NCI-H446 (cell line): ENCODE data around the gene PIMREG.

Experiments used
- DNase-seq, 2 experiments: peaks; one replicate each; lab custom pipeline; 2025; lab: John Stamatoyannopoulos, UW

Gene PIMREG

DNA sequence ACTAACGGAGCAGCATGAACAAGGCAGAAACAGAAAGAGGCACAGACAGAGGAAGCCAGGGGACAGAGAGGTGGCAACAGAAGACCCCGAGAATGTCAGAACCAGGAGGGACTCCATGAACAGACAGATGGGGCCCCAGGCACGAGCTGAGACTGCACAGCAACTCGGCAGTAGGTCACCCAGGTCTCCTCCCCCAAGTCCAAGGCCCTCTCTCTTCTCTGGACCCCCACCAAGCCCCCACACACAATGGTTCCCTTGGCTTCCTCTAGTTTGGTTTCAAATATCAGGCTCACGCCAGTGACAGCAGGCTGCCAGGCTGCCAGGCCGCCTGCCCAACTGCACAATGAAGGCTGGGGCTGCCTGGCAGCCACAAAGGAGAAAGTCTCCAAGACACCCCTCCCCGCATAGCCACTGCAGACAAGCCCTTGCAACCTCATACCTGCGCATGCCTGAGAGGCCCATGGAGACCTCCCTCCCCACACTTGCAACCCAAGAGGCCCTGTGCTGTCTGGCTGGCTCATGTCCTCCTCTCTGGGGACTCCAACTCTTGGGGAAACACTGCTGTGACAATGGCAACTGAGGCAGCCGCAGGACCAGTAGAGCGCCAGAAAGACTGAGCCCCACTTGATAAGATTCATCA lies 54.8 kb downstream of the PIMREG start:
- DNase-seq = peak in 1 of 2 experiments; percentile 46
